Neural cell (in vitro differentiated cells): ENCODE measurements around the gene GIPC3.

Source experiments
- EP300 ChIP-seq: fragments of 450-650 bp; conservative IDR thresholded peaks from 2 replicates; pipeline ENCODE4 v1.6.1; 2014; ENCODE audit warnings: antibody characterized with exemption, mild to moderate bottlenecking, moderate library complexity; ENCODE audit not compliant: poor library complexity, severe bottlenecking
- EZH2 ChIP-seq: fragments of 200-600, 300-800 bp; shearing (Covaris generic), sonication (generic); IDR thresholded peaks from 2 replicates; pipeline ENCODE4 v1.6.1; 2014; ENCODE audit warnings: antibody characterized with exemption, low read length, borderline replicate concordance, mild to moderate bottlenecking; ENCODE audit not compliant: insufficient read depth, poor library complexity, severe bottlenecking
- MXI1 ChIP-seq: fragments of 450-650 bp; conservative IDR thresholded peaks from 2 replicates; pipeline ENCODE4 v1.6.1; 2014; ENCODE audit warnings: antibody characterized with exemption, mild to moderate bottlenecking; ENCODE audit not compliant: poor library complexity, severe bottlenecking
- POLR2AphosphoS5 ChIP-seq: IDR thresholded peaks from 2 replicates; pipeline ENCODE4 v1.6.1; 2012
- RAD21 ChIP-seq: fragments of 450-650 bp; conservative IDR thresholded peaks from 2 replicates; pipeline ENCODE4 v1.6.1; 2014; ENCODE audit warnings: antibody characterized with exemption, mild to moderate bottlenecking, moderate library complexity
- SMC3 ChIP-seq: fragments of 450-650 bp; conservative IDR thresholded peaks from 2 replicates; pipeline ENCODE4 v1.6.1; 2014; ENCODE audit warnings: antibody characterized with exemption, mild to moderate bottlenecking, moderate library complexity; ENCODE audit not compliant: poor library complexity
- TAF1 ChIP-seq: IDR thresholded peaks from 2 replicates; pipeline ENCODE4 v1.6.1; 2012; ENCODE audit warnings: low read depth
- TF ChIP-seq, protein P1 (sequence below): fragments of 450-650 bp; IDR thresholded peaks from 2 replicates; pipeline ENCODE4 v1.5.1; 2014; ENCODE audit warnings: antibody characterized with exemption, mild to moderate bottlenecking, moderate library complexity; ENCODE audit not compliant: poor library complexity, severe bottlenecking
- TF ChIP-seq, protein P2 (sequence below): IDR thresholded peaks from 2 replicates; pipeline ENCODE4 v1.6.1; 2012; ENCODE audit warnings: borderline replicate concordance

GRCh38 chr19:3580156-3580934, 4.9 kb upstream of the GIPC3 start:
- TF ChIP-seq, protein P1, sequence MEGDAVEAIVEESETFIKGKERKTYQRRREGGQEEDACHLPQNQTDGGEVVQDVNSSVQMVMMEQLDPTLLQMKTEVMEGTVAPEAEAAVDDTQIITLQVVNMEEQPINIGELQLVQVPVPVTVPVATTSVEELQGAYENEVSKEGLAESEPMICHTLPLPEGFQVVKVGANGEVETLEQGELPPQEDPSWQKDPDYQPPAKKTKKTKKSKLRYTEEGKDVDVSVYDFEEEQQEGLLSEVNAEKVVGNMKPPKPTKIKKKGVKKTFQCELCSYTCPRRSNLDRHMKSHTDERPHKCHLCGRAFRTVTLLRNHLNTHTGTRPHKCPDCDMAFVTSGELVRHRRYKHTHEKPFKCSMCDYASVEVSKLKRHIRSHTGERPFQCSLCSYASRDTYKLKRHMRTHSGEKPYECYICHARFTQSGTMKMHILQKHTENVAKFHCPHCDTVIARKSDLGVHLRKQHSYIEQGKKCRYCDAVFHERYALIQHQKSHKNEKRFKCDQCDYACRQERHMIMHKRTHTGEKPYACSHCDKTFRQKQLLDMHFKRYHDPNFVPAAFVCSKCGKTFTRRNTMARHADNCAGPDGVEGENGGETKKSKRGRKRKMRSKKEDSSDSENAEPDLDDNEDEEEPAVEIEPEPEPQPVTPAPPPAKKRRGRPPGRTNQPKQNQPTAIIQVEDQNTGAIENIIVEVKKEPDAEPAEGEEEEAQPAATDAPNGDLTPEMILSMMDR: no peak
- no peak for TF ChIP-seq POLR2AphosphoS5
- TF ChIP-seq EP300: no peak
- no peak for TF ChIP-seq TAF1
- TF ChIP-seq EZH2: no peak
- TF ChIP-seq, protein P2, sequence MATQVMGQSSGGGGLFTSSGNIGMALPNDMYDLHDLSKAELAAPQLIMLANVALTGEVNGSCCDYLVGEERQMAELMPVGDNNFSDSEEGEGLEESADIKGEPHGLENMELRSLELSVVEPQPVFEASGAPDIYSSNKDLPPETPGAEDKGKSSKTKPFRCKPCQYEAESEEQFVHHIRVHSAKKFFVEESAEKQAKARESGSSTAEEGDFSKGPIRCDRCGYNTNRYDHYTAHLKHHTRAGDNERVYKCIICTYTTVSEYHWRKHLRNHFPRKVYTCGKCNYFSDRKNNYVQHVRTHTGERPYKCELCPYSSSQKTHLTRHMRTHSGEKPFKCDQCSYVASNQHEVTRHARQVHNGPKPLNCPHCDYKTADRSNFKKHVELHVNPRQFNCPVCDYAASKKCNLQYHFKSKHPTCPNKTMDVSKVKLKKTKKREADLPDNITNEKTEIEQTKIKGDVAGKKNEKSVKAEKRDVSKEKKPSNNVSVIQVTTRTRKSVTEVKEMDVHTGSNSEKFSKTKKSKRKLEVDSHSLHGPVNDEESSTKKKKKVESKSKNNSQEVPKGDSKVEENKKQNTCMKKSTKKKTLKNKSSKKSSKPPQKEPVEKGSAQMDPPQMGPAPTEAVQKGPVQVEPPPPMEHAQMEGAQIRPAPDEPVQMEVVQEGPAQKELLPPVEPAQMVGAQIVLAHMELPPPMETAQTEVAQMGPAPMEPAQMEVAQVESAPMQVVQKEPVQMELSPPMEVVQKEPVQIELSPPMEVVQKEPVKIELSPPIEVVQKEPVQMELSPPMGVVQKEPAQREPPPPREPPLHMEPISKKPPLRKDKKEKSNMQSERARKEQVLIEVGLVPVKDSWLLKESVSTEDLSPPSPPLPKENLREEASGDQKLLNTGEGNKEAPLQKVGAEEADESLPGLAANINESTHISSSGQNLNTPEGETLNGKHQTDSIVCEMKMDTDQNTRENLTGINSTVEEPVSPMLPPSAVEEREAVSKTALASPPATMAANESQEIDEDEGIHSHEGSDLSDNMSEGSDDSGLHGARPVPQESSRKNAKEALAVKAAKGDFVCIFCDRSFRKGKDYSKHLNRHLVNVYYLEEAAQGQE: no peak
- TF ChIP-seq MXI1: no peak
- no peak for TF ChIP-seq SMC3
- no peak for TF ChIP-seq RAD21
